Measurements from ENCODE around the gene GATM.

Gene GATM

DNA sequence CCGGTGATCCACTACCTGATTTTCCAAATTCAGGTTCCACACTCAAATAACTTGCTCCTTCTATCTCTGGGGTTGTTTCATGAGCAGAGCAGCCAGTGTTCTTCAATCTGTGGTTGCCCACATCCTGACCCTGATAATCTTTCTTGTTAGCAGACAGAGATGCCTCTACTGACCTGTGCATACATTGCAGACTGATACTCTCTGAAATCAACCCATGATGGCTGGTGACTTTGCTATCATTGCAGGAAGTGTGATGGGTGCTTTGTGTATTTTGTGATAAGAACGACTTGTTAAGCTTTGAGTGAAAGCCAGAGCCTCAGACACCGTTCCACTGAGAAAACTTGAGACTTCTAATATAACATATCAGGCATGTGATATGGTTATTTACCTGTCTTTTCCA lies 39.9 kb downstream of the GATM start:
- 86 to 99% methylated on average over 2 to 3 of the region's 3 CpGs for WGBS, 2 experiments
- no peaks in the 10 kb centered on the region for H3K27me3 ChIP-seq (ENCODE audit: control insufficient read depth, insufficient read depth, low read length, poor library complexity, severe bottlenecking)
- no peak overlapping the region for H3K27ac ChIP-seq (ENCODE audit: insufficient read depth, low read depth, low read length, poor library complexity, severe bottlenecking)
- H3K4me1 ChIP-seq (ENCODE audit: control insufficient read depth, insufficient read depth, low read length): no peaks in the 10 kb centered on the region
- H3K4me3 ChIP-seq (ENCODE audit: insufficient read depth, low read depth, low read length): no peak overlapping the region
- H3K9me3 ChIP-seq (ENCODE audit: control insufficient read depth, low read length): no peaks in the 10 kb centered on the region
- H3K36me3 ChIP-seq (ENCODE audit: control insufficient read depth, insufficient read depth, low read length): no peaks in the 10 kb centered on the region

DNA sequence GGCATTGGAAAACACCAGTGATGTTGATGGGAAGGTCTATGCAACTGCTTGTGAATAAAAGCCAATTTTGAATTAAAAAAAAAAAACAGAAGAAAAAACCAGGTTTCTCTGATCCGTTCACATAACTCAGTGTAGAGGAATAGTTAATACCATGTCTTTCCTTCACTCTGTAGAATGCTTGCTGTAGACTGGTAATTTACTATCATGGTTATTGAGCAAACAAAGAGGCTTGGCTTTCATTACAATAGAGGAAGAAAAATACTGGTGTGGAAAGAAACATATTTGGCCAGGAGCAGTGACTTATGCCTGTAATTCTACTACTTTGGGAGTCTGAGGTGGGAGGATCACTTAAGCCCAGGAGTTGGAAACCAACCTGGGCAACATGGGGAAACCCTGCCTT lies 41.1 kb downstream of the GATM start:
- WGBS, 2 experiments: 96% methylated on average over 1 of the region's 1 CpG; no CpG with 5 or more reads in 1 of the 2 experiments
- H3K9me3 ChIP-seq (ENCODE audit: control insufficient read depth, low read length): no peaks in the 10 kb centered on the region
- H3K4me3 ChIP-seq (ENCODE audit: insufficient read depth, low read depth, low read length): no peak overlapping the region
- H3K36me3 ChIP-seq (ENCODE audit: control insufficient read depth, insufficient read depth, low read length): no peaks in the 10 kb centered on the region
- H3K27ac ChIP-seq (ENCODE audit: insufficient read depth, low read depth, low read length, poor library complexity, severe bottlenecking): no peak overlapping the region
- no peaks in the 10 kb centered on the region for H3K4me1 ChIP-seq (ENCODE audit: control insufficient read depth, insufficient read depth, low read length)
- H3K27me3 ChIP-seq (ENCODE audit: control insufficient read depth, insufficient read depth, low read length, poor library complexity, severe bottlenecking): no peaks in the 10 kb centered on the region

DNA sequence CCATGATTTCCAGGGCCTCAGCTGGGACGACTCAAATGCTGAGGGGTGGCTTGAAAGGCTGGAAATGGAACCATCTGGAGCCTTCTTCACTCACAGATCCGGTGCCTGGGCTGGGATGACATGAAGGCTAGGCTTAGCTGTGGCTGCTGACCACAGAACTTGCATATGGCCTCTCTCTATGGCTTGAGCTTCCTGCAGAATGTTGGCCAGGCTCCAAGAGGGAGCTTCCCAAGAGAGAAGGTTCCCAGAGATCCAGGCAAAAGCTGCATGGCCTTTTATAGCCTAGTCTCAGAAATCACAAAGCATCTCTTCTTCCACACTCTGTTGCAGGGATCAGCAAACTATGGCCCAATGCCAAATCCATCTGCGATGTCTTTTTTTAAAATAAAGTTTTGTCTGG lies 44.8 kb downstream of the GATM start:
- H3K27me3 ChIP-seq (ENCODE audit: control insufficient read depth, insufficient read depth, low read length, poor library complexity, severe bottlenecking): no peaks in the 10 kb centered on the region
- H3K9me3 ChIP-seq (ENCODE audit: control insufficient read depth, low read length): no peaks in the 10 kb centered on the region
- H3K27ac ChIP-seq (ENCODE audit: insufficient read depth, low read depth, low read length, poor library complexity, severe bottlenecking): no peak overlapping the region
- WGBS, 2 experiments: 90 to 91% methylated on average over 3 of the region's 3 CpGs
- H3K36me3 ChIP-seq (ENCODE audit: control insufficient read depth, insufficient read depth, low read length): no peaks in the 10 kb centered on the region
- no peak overlapping the region for H3K4me3 ChIP-seq (ENCODE audit: insufficient read depth, low read depth, low read length)
- no peaks in the 10 kb centered on the region for H3K4me1 ChIP-seq (ENCODE audit: control insufficient read depth, insufficient read depth, low read length)

DNA sequence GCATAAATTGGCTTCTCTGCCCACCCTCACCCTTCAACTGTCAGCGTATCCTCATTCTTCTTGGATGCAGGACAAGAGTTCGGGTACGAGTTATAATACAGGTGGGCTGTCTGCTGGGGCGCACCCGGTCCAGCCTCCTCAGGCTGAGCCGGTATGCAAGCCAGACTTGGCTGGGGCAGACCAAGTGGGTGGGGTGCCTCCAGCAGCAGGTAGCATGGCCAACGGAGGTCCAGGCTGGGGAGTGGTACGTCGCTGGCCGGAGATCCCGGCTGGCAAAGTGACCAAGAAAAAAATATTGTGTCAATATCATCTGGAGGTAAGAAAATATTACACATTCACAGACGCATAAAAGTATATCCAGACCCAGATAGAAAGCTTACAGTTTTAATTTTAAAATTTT lies 45.6 kb downstream of the GATM start:
- Histone ChIP-seq H3K27me3 (ENCODE audit: control insufficient read depth, insufficient read depth, low read length, poor library complexity, severe bottlenecking) (no peaks in the 10 kb centered on the region), H3K9me3 (ENCODE audit: control insufficient read depth, low read length) (no peaks in the 10 kb centered on the region), H3K36me3 (ENCODE audit: control insufficient read depth, insufficient read depth, low read length) (no peaks in the 10 kb centered on the region), H3K27ac (ENCODE audit: insufficient read depth, low read depth, low read length, poor library complexity, severe bottlenecking) (no peak overlapping the region), H3K4me1 (ENCODE audit: control insufficient read depth, insufficient read depth, low read length) (no peaks in the 10 kb centered on the region), H3K4me3 (ENCODE audit: insufficient read depth, low read depth, low read length) (no peak overlapping the region)
- WGBS, 2 experiments: 93 to 97% methylated on average over 10 to 12 of the region's 12 CpGs

DNA sequence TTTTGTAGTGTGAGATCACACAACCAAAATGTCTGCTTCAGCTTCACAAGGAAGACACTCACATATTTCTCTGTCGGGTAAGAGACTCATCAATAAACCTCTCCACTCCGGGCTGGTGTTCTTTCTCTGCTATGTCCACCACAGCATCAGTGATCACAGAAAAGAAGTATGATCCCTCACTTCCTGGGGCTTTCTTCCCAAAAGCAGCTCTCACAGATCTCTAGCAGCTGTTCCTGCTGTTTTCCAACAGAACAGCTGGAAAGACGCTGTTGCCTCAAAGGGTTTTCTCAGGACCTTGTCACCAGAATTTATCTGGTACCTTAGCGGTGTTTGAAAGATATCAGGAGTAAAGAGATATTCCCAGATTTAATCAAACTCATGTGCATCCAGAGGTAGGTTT lies 46.4 kb downstream of the GATM start:
- H3K4me3 ChIP-seq (ENCODE audit: insufficient read depth, low read depth, low read length): no peak overlapping the region
- no peak overlapping the region for H3K27ac ChIP-seq (ENCODE audit: insufficient read depth, low read depth, low read length, poor library complexity, severe bottlenecking)
- no peaks in the 10 kb centered on the region for H3K9me3 ChIP-seq (ENCODE audit: control insufficient read depth, low read length)
- H3K4me1 ChIP-seq (ENCODE audit: control insufficient read depth, insufficient read depth, low read length): peaks cover under 1% of the 10 kb centered on the region
- 87 to 91% methylated on average over 4 of the region's 4 CpGs for WGBS, 2 experiments
- H3K27me3 ChIP-seq (ENCODE audit: control insufficient read depth, insufficient read depth, low read length, poor library complexity, severe bottlenecking): no peaks in the 10 kb centered on the region
- no peaks in the 10 kb centered on the region for H3K36me3 ChIP-seq (ENCODE audit: control insufficient read depth, insufficient read depth, low read length)

DNA sequence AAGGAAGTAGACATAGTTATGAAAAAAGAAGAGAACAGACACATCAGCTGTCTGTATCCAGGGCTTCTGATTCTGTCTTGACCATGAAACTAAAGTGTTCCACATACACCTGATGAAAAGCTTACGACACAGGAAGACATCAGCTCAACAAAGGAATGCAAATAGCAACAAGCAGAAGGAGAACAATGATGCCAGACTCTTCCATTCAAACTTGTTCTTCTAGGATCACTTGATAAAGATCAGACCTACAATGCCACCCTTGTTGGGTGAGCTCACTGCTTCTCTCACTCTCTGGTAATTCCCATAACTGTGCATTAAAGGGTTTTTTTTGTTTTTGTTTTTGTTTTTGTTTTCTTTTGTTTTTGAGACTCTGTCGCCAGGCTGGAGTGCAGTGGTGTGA lies 49.7 kb downstream of the GATM start:
- H3K4me1 ChIP-seq (ENCODE audit: control insufficient read depth, insufficient read depth, low read length): peaks cover 9% of the 10 kb centered on the region
- H3K27me3 ChIP-seq (ENCODE audit: control insufficient read depth, insufficient read depth, low read length, poor library complexity, severe bottlenecking): no peaks in the 10 kb centered on the region
- WGBS, 2 experiments: 77 to 84% methylated on average over 2 of the region's 2 CpGs
- H3K36me3 ChIP-seq (ENCODE audit: control insufficient read depth, insufficient read depth, low read length): no peaks in the 10 kb centered on the region
- no peak overlapping the region for H3K27ac ChIP-seq (ENCODE audit: insufficient read depth, low read depth, low read length, poor library complexity, severe bottlenecking)
- no peaks in the 10 kb centered on the region for H3K9me3 ChIP-seq (ENCODE audit: control insufficient read depth, low read length)
- H3K4me3 ChIP-seq (ENCODE audit: insufficient read depth, low read depth, low read length): no peak overlapping the region

DNA sequence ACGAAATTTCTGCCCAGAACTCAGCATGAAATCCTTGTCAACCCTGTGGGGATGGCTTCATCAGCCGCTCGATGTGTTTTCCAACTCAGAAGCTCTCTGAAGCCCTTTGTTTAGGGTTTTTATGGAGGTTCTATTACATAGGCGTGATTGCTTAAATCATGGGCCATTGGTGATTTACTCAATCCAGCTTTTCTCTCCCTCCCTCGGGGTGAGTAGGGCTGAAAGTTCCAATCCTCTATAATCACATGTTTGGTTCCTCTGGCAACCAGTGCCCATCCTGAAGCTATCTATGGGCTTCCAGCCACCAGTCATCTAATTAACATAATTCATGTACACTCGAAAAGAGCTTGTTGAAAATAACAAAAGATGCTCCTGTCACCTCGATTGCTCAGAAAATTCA lies 51.6 kb downstream of the GATM start:
- Histone ChIP-seq H3K4me3 (ENCODE audit: insufficient read depth, low read depth, low read length) (no peak overlapping the region), H3K36me3 (ENCODE audit: control insufficient read depth, insufficient read depth, low read length) (no peaks in the 10 kb centered on the region), H3K27ac (ENCODE audit: insufficient read depth, low read depth, low read length, poor library complexity, severe bottlenecking) (peak overlapping the region; percentile 53), H3K4me1 (ENCODE audit: control insufficient read depth, insufficient read depth, low read length) (peaks cover 9% of the 10 kb centered on the region), H3K9me3 (ENCODE audit: control insufficient read depth, low read length) (no peaks in the 10 kb centered on the region), H3K27me3 (ENCODE audit: control insufficient read depth, insufficient read depth, low read length, poor library complexity, severe bottlenecking) (no peaks in the 10 kb centered on the region)
- 56 to 59% methylated on average over 7 of the region's 7 CpGs for WGBS, 2 experiments

DNA sequence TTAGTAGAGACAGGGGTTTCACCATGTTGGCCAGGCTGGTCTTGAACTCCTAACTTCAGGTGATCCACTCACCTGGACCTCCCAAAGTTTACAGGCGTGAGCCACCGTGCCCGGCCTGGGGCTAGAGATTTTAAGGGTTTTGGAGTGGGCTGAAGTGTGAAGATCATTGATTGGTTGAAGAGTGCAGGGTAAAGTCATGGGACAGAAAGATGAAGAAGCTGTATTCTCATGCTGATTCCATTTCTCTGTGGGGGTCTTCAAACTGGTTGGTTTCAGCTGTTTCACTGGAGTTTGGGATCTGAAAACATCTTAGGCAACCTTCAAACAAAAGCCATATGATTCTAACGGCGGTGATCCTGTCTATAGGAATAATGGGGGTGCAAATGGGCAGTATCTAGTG lies 52.1 kb downstream of the GATM start:
- 64% methylated on average over 5 of the region's 5 CpGs for WGBS, 2 experiments
- H3K4me1 ChIP-seq (ENCODE audit: control insufficient read depth, insufficient read depth, low read length): peaks cover 9% of the 10 kb centered on the region
- H3K4me3 ChIP-seq (ENCODE audit: insufficient read depth, low read depth, low read length): no peak overlapping the region
- H3K27me3 ChIP-seq (ENCODE audit: control insufficient read depth, insufficient read depth, low read length, poor library complexity, severe bottlenecking): no peaks in the 10 kb centered on the region
- H3K9me3 ChIP-seq (ENCODE audit: control insufficient read depth, low read length): no peaks in the 10 kb centered on the region
- peak overlapping the region; percentile 53 for H3K27ac ChIP-seq (ENCODE audit: insufficient read depth, low read depth, low read length, poor library complexity, severe bottlenecking)
- H3K36me3 ChIP-seq (ENCODE audit: control insufficient read depth, insufficient read depth, low read length): no peaks in the 10 kb centered on the region

DNA sequence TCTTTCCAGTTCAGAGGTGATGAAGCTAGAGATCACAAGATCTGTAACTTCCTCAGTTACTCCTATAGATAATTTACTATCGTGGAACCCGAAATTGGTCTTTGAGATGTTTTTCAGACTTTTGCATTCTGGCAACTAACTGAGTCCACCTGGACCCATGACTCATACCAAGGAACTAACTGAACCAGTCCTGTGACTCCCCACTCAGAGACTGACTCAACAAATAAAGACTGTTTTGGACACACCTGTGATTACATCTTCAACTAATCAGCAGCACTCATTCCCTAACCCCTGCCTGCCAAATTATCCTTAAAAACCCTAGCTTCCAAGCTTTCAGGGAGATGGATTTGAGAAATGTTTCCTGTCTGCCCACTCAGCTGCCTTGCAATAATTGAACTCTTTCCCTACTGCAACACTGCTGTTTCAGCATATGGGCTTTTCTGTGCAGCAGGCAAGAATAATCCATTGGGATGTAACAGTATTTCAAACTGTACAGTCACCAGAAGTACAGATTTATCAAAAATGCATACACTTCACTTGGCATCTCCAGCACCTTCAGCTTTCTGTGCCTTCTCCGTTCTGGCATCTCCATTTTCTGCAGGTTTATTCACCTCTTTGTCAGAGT lies 57.7 kb downstream of the GATM start:
- H3K9me3 ChIP-seq (ENCODE audit: control insufficient read depth, low read length): no peaks in the 10 kb centered on the region
- 76 to 86% methylated on average over 3 of the region's 3 CpGs for WGBS, 2 experiments
- no peaks in the 10 kb centered on the region for H3K36me3 ChIP-seq (ENCODE audit: control insufficient read depth, insufficient read depth, low read length)
- H3K27me3 ChIP-seq (ENCODE audit: control insufficient read depth, insufficient read depth, low read length, poor library complexity, severe bottlenecking): no peaks in the 10 kb centered on the region
- no peak overlapping the region for H3K4me3 ChIP-seq (ENCODE audit: insufficient read depth, low read depth, low read length)
- no peak overlapping the region for H3K27ac ChIP-seq (ENCODE audit: insufficient read depth, low read depth, low read length, poor library complexity, severe bottlenecking)
- no peaks in the 10 kb centered on the region for H3K4me1 ChIP-seq (ENCODE audit: control insufficient read depth, insufficient read depth, low read length)

DNA sequence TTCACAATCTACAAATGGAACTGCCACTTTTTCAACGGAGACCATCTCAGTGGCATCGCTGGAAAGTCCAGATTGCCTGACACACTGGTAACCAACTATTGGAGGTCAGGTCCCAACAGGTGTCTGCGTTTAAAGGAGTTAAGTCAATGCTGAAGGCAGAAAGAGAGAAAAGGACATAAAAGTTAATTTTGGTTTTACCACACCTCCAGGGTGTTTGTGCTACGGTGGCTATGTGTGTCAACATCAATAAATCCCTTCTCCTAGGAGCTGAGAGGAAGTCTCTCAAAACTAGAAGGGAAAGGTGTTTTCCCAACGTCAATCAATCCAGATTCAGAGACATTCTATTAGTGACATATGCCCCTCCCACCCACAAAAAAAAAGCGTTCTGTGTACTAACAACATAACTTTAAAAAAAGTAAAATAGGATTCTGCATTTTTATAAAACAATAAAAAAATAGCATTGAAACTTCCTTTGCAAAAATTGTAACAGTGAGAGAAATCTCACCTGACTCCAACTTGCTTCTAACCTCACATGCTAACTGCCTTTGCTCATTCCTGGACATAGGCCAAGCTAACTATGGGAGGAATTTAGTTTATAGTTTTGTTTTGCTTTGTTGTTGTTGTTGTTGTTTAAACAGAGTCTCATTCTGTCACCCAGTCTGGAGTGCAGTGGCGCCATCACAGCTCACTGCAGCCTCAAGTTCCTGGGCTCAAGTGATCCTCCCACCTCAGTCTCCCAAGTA lies 58.7 kb downstream of the GATM start:
- H3K4me3 ChIP-seq (ENCODE audit: insufficient read depth, low read depth, low read length): no peak overlapping the region
- no peak overlapping the region for H3K27ac ChIP-seq (ENCODE audit: insufficient read depth, low read depth, low read length, poor library complexity, severe bottlenecking)
- 88 to 92% methylated on average over 5 to 6 of the region's 7 CpGs for WGBS, 2 experiments

More for the DNA sequence above, 58.7 kb downstream of the GATM start:
- Histone ChIP-seq H3K4me1 (ENCODE audit: control insufficient read depth, insufficient read depth, low read length) (no peaks in the 10 kb centered on the region), H3K9me3 (ENCODE audit: control insufficient read depth, low read length) (no peaks in the 10 kb centered on the region), H3K36me3 (ENCODE audit: control insufficient read depth, insufficient read depth, low read length) (no peaks in the 10 kb centered on the region), H3K27me3 (ENCODE audit: control insufficient read depth, insufficient read depth, low read length, poor library complexity, severe bottlenecking) (no peaks in the 10 kb centered on the region)

Measured in ectodermal cell (in vitro differentiated cells).